ENCODE data around the gene C9orf43. TPM values are rescaled to one million over a fixed set of nuclear protein-coding genes. Genes with fewer than 3 reads are reported as not detected.
A peak's percentile ranks its signal among the peaks of the same experiment; 100 is the strongest.

The C9orf43 gene
- total and polyA plus RNA-seq, 9 of the 15 experiments (the other 6 are each of a cell fraction or from before 2014, with no cell fraction given) = 0.21 to 0.58 (median 0.33) TPM

- TF ChIP-seq, protein P1, sequence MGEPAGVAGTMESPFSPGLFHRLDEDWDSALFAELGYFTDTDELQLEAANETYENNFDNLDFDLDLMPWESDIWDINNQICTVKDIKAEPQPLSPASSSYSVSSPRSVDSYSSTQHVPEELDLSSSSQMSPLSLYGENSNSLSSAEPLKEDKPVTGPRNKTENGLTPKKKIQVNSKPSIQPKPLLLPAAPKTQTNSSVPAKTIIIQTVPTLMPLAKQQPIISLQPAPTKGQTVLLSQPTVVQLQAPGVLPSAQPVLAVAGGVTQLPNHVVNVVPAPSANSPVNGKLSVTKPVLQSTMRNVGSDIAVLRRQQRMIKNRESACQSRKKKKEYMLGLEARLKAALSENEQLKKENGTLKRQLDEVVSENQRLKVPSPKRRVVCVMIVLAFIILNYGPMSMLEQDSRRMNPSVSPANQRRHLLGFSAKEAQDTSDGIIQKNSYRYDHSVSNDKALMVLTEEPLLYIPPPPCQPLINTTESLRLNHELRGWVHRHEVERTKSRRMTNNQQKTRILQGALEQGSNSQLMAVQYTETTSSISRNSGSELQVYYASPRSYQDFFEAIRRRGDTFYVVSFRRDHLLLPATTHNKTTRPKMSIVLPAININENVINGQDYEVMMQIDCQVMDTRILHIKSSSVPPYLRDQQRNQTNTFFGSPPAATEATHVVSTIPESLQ (CRISPR knock-in tag; IDR thresholded peaks at IDR 0.05) = peak; percentile 86
- TF ChIP-seq, protein P2, sequence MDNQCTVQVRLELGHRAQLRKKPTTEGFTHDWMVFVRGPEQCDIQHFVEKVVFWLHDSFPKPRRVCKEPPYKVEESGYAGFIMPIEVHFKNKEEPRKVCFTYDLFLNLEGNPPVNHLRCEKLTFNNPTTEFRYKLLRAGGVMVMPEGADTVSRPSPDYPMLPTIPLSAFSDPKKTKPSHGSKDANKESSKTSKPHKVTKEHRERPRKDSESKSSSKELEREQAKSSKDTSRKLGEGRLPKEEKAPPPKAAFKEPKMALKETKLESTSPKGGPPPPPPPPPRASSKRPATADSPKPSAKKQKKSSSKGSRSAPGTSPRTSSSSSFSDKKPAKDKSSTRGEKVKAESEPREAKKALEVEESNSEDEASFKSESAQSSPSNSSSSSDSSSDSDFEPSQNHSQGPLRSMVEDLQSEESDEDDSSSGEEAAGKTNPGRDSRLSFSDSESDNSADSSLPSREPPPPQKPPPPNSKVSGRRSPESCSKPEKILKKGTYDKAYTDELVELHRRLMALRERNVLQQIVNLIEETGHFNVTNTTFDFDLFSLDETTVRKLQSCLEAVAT (IDR thresholded peaks at IDR 0.05) = peak; percentile 55 to 63; a peak in 3 of 4 replicates
- TF ChIP-seq COPS2 (conservative IDR thresholded peaks at IDR 0.05) (no peak), BDP1 (IDR thresholded peaks at IDR 0.05; ENCODE audit: insufficient read depth, insufficient read length) (no peak), EHMT2 (IDR thresholded peaks at IDR 0.05) (no peak), RBM17 (IDR thresholded peaks at IDR 0.05; ENCODE audit: borderline replicate concordance, low read depth, low read length) (no peak), CC2D1A (IDR thresholded peaks at IDR 0.05) (peak; percentile 49; the same call in 1 of the 2 replicates), ZNF77 (CRISPR knock-in tag; IDR thresholded peaks at IDR 0.05) (no peak), PTRF (tag; IDR thresholded peaks at IDR 0.05) (no peak), NFIC (IDR thresholded peaks at IDR 0.05) (no peak; the same call in none of the 2 replicates)
- TF ChIP-seq, protein P3, sequence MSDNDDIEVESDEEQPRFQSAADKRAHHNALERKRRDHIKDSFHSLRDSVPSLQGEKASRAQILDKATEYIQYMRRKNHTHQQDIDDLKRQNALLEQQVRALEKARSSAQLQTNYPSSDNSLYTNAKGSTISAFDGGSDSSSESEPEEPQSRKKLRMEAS (CRISPR knock-in tag; IDR thresholded peaks at IDR 0.05) = peak; percentile 97
- TF ChIP-seq, protein P4, sequence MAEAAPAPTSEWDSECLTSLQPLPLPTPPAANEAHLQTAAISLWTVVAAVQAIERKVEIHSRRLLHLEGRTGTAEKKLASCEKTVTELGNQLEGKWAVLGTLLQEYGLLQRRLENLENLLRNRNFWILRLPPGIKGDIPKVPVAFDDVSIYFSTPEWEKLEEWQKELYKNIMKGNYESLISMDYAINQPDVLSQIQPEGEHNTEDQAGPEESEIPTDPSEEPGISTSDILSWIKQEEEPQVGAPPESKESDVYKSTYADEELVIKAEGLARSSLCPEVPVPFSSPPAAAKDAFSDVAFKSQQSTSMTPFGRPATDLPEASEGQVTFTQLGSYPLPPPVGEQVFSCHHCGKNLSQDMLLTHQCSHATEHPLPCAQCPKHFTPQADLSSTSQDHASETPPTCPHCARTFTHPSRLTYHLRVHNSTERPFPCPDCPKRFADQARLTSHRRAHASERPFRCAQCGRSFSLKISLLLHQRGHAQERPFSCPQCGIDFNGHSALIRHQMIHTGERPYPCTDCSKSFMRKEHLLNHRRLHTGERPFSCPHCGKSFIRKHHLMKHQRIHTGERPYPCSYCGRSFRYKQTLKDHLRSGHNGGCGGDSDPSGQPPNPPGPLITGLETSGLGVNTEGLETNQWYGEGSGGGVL (CRISPR knock-in tag; IDR thresholded peaks at IDR 0.05) = no peak
These were observed at the start of gene C9orf43, which contains the start of gene POLE3 (continued) for GRCh38 chr9:113410207-113410864.
